ENCODE results near the gene GTF2A1L. TPM values are rescaled to one million over a fixed set of nuclear protein-coding genes. Genes with fewer than 3 reads are reported as not detected.

The GTF2A1L gene
- total and polyA plus RNA-seq, 4 donors, result 0.02 to 0.67 TPM; not detected in 2

- TF ChIP-seq FOXA1 (IDR thresholded peaks at IDR 0.05) (no peak), CTCF (IDR thresholded peaks at IDR 0.05; ENCODE audit: low read depth, low read length, missing input control) (no peak), RAD21 (IDR thresholded peaks at IDR 0.05) (no peak)
- WGBS, result 78% methylated on average over 1 of the region's 1 CpG
Measured at GRCh38 chr2:48715956-48716355, 98.3 kb downstream of the GTF2A1L start.

GRCh38 chr2:48717846-48718245, 100.2 kb downstream of the GTF2A1L start:
- TF ChIP-seq MAX (IDR thresholded peaks at IDR 0.05) (no peak), ATF3 (IDR thresholded peaks at IDR 0.05) (no peak), HNF4A (conservative IDR thresholded peaks at IDR 0.05) (no peak), SP1 (IDR thresholded peaks at IDR 0.05) (no peak), RAD21 (IDR thresholded peaks at IDR 0.05) (no peak), TAF1 (conservative IDR thresholded peaks at IDR 0.05) (no peak), EGR1 (IDR thresholded peaks at IDR 0.05; ENCODE audit: low read depth in 2 of 2) (no peak), FOXA2 (IDR thresholded peaks at IDR 0.05) (no peak)
- Histone ChIP-seq H3K36me3 (ENCODE audit: control insufficient read depth in 4 of 4, insufficient read depth in 3 of 4, low read depth in 1 of 4, low read length in 3 of 4) (no peaks in the 10 kb centered on the region), H3K4me1 (ENCODE audit: control insufficient read depth in 4 of 4, insufficient read depth in 4 of 4, low read length in 3 of 4) (no peaks in the 10 kb centered on the region), H3K27ac (ENCODE audit: low read depth in 1 of 2, low read length in 2 of 2) (no peak overlapping the region), H3K9me3 (ENCODE audit: control insufficient read depth in 4 of 4, low read length in 3 of 4) (no peaks in the 10 kb centered on the region), H3K27me3 (ENCODE audit: control insufficient read depth in 4 of 4, insufficient read depth in 4 of 4, low read length in 3 of 4) (no peaks in the 10 kb centered on the region), H3K9ac (ENCODE audit: low read depth in 1 of 2, low read length in 2 of 2) (no peak overlapping the region), H3K4me3 (ENCODE audit: low read depth in 1 of 3, low read length in 3 of 3) (no peak overlapping the region)
- DNase-seq (ENCODE audit: low spot score), result no peak
- 56% methylated on average over 3 of the region's 3 CpGs for WGBS

More at GRCh38 chr2:48715956-48716355, 98.3 kb downstream of the GTF2A1L start:
- H3K9ac ChIP-seq (ENCODE audit: low read depth in 1 of 2, low read length in 2 of 2), result no peak overlapping the region
- no peaks in the 10 kb centered on the region for H3K27me3 ChIP-seq (ENCODE audit: control insufficient read depth in 4 of 4, insufficient read depth in 4 of 4, low read length in 3 of 4)
- H3K4me1 ChIP-seq (ENCODE audit: control insufficient read depth in 4 of 4, insufficient read depth in 4 of 4, low read length in 3 of 4), result no peaks in the 10 kb centered on the region
- H3K27ac ChIP-seq (ENCODE audit: low read depth in 1 of 2, low read length in 2 of 2), result no peak overlapping the region
- no peak overlapping the region for H3K4me3 ChIP-seq (ENCODE audit: low read depth in 1 of 3, low read length in 3 of 3)
- H3K36me3 ChIP-seq (ENCODE audit: control insufficient read depth in 4 of 4, insufficient read depth in 3 of 4, low read depth in 1 of 4, low read length in 3 of 4), result no peaks in the 10 kb centered on the region
- H3K9me3 ChIP-seq (ENCODE audit: control insufficient read depth in 4 of 4, low read length in 3 of 4), result no peaks in the 10 kb centered on the region
- DNase-seq (ENCODE audit: low spot score), result no peak

- DNase-seq (ENCODE audit: low spot score), result no peak
- Histone ChIP-seq H3K27ac (ENCODE audit: low read depth in 1 of 2, low read length in 2 of 2) (no peak overlapping the region), H3K9ac (ENCODE audit: low read depth in 1 of 2, low read length in 2 of 2) (no peak overlapping the region), H3K27me3 (ENCODE audit: control insufficient read depth in 4 of 4, insufficient read depth in 4 of 4, low read length in 3 of 4) (no peaks in the 10 kb centered on the region), H3K4me3 (ENCODE audit: low read depth in 1 of 3, low read length in 3 of 3) (no peak overlapping the region), H3K4me1 (ENCODE audit: control insufficient read depth in 4 of 4, insufficient read depth in 4 of 4, low read length in 3 of 4) (no peaks in the 10 kb centered on the region), H3K9me3 (ENCODE audit: control insufficient read depth in 4 of 4, low read length in 3 of 4) (no peaks in the 10 kb centered on the region), H3K36me3 (ENCODE audit: control insufficient read depth in 4 of 4, insufficient read depth in 3 of 4, low read depth in 1 of 4, low read length in 3 of 4) (no peaks in the 10 kb centered on the region)
- 59% methylated on average over 3 of the region's 3 CpGs for WGBS
- TF ChIP-seq REST (IDR thresholded peaks at IDR 0.05) (no peak), CTCF (IDR thresholded peaks at IDR 0.05; ENCODE audit: low read depth, low read length, missing input control) (no peak), FOXA1 (IDR thresholded peaks at IDR 0.05) (no peak), TAF1 (conservative IDR thresholded peaks at IDR 0.05) (no peak), RXRA (IDR thresholded peaks at IDR 0.05) (no peak), HNF4G (IDR thresholded peaks at IDR 0.05) (no peak), EGR1 (IDR thresholded peaks at IDR 0.05; ENCODE audit: low read depth in 2 of 2) (no peak), GABPA (IDR thresholded peaks at IDR 0.05 in 1 of 2, conservative IDR thresholded peaks at IDR 0.05 in 1 of 2) (no peak), SP1 (IDR thresholded peaks at IDR 0.05) (no peak), NR2F2 (IDR thresholded peaks at IDR 0.05) (no peak)
Measured at GRCh38 chr2:48719480-48720177, 102.0 kb downstream of the GTF2A1L start.
